Stimulated activated naive CD4-positive, alpha-beta T cell treated with Interleukin-2 at 50 U/mL for 16 hours (primary cell): Measurements from ENCODE around the gene HAPLN3.
"Not testable (repeated sequence)": the region's sequence is repeated elsewhere in the genome, so short reads cannot be mapped to it uniquely, and the experiment has no call there.

Experiments used
- DNase-seq: peaks from one replicate; lab custom pipeline; 2025; lab: John Stamatoyannopoulos, UW

The HAPLN3 gene

GRCh38 chr15:88894819-88895767, at the start of gene HAPLN3:
TSS of gene HAPLN3 (minus strand) at chr15:88895544. CDS start at chr15:88887298, 8,246 bp downstream.
- DNase-seq: peak; percentile 61

GRCh38 chr15:88940110-88940675, 44.8 kb upstream of the HAPLN3 start:
- no peak for DNase-seq

- DNase-seq: no peak
These were observed 44.1 kb upstream of the HAPLN3 start for GRCh38 chr15:88939486-88939806.

- no peak for DNase-seq
These were observed 43.6 kb upstream of the HAPLN3 start for GRCh38 chr15:88938802-88939485.

- DNase-seq: not testable (repeated sequence)
These were observed 39.1 kb upstream of the HAPLN3 start for GRCh38 chr15:88934449-88934848.

GRCh38 chr15:88932875-88933330, 37.6 kb upstream of the HAPLN3 start:
- DNase-seq: no peak

GRCh38 chr15:88932271-88932874, 37.0 kb upstream of the HAPLN3 start:
- no peak for DNase-seq

- DNase-seq: no peak
These were observed 35.2 kb upstream of the HAPLN3 start for GRCh38 chr15:88930579-88930978.

GRCh38 chr15:88929358-88930098, 34.2 kb upstream of the HAPLN3 start:
- DNase-seq: not testable (repeated sequence)

GRCh38 chr15:88928192-88928591, 32.8 kb upstream of the HAPLN3 start:
- not testable (repeated sequence) for DNase-seq

- DNase-seq: not testable (repeated sequence)
These were observed 30.3 kb upstream of the HAPLN3 start for GRCh38 chr15:88925648-88926047.

GRCh38 chr15:88920892-88921435, 25.6 kb upstream of the HAPLN3 start:
- peak; percentile 28 for DNase-seq

- DNase-seq: no peak
These were observed 25.0 kb upstream of the HAPLN3 start for GRCh38 chr15:88920186-88920891.

GRCh38 chr15:88918738-88919137, 23.4 kb upstream of the HAPLN3 start:
- DNase-seq: peak; percentile 45

- no peak for DNase-seq
These were observed 22.4 kb upstream of the HAPLN3 start for GRCh38 chr15:88917760-88918159.

- no peak for DNase-seq
These were observed 20.0 kb upstream of the HAPLN3 start for GRCh38 chr15:88915354-88915753.

GRCh38 chr15:88913850-88914169, 18.5 kb upstream of the HAPLN3 start:
- no peak for DNase-seq

GRCh38 chr15:88913017-88913849, 17.9 kb upstream of the HAPLN3 start, which contains the start of gene MFGE8:
TSS of gene MFGE8 (minus strand) at chr15:88913379. CDS start at chr15:88913319, 60 bp downstream.
- peak; percentile 73 for DNase-seq

GRCh38 chr15:88912500-88912921, 17.2 kb upstream of the HAPLN3 start:
- DNase-seq: no peak

- no peak for DNase-seq
These were observed 16.4 kb upstream of the HAPLN3 start for GRCh38 chr15:88911766-88912118.
